ENCODE data around the gene SYP. TPM values are rescaled to one million over a fixed set of nuclear protein-coding genes. Genes with fewer than 3 reads are reported as not detected.

The SYP gene
- total and polyA plus RNA-seq, 9 of the 15 experiments (the other 6 are each of a cell fraction or from before 2014, with no cell fraction given) = 0.48 to 5.1 (median 2.6) TPM

DNA sequence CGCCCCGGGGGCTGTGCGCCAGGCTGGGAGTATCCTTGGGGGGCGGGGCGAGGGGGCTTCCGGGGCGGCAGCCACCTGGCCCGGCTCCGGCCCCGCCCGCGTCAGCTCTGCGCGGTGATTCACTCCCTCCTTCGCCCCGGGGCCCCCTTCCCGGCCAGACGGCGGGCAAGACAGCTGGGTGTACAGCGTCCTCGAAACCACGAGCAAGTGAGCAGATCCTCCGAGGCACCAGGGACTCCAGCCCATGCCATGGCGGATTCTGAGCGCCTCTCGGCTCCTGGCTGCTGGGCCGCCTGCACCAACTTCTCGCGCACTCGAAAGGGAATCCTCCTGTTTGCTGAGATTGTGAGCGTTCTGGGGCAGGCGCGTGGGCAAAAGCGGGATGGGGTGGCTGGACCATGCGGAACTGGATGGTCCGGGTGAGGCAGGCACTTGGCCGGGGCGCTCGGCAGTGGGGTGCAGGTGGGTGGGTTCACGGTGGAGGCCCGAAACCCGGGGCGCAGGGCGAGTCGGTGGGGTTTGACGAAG lies 28.2 kb downstream of the SYP start, which contains the start of gene PLP2 (continued):
- TF ChIP-seq PML (IDR thresholded peaks at IDR 0.05; ENCODE audit: low read length) (0 out of 2 replicates have a peak, but pooled peaks have one; percentile 23), FIP1L1 (IDR thresholded peaks at IDR 0.05; ENCODE audit: low read depth, low read length, poor library complexity, severe bottlenecking) (peak; percentile 24), HDAC1 (IDR thresholded peaks at IDR 0.05) (0 out of 4 replicates have a peak, but pooled peaks of 1 of the 2 experiments have one; percentile 29), ASH1L (IDR thresholded peaks at IDR 0.05; ENCODE audit: borderline replicate concordance, low read depth, partially characterized antibody) (no peak), MLLT1 (IDR thresholded peaks at IDR 0.05) (peak in 1 of 2 experiments; percentile 27; a peak in 1 of 4 replicates), TSHZ1 (CRISPR knock-in tag; IDR thresholded peaks at IDR 0.05) (no peak), ZNF830 (CRISPR knock-in tag; IDR thresholded peaks at IDR 0.05) (no peak), YY1 (IDR thresholded peaks at IDR 0.05; ENCODE audit: borderline replicate concordance in 1 of 3, control insufficient read depth in 1 of 3, extremely low read depth in 1 of 3, insufficient read depth in 3 of 3, insufficient read length in 1 of 3, insufficient replicate concordance in 2 of 3, low read depth in 1 of 3, low read length in 2 of 3) (peak in 1 of 3 experiments; percentile 26), ZBTB33 (CRISPR knock-in tag; IDR thresholded peaks at IDR 0.05) (0 out of 2 replicates have a peak, but pooled peaks have one; percentile 3), E2F6 (IDR thresholded peaks at IDR 0.05; ENCODE audit: borderline replicate concordance in 1 of 2, extremely low read depth in 1 of 2, insufficient read depth in 1 of 2, insufficient read length in 1 of 2, low read depth in 1 of 2, low read length in 1 of 2, poor library complexity in 1 of 2, severe bottlenecking in 1 of 2) (peak; percentile 9 to 53), RBFOX2 (IDR thresholded peaks at IDR 0.05; ENCODE audit: low read depth, low read length) (peak; percentile 84)
- TF ChIP-seq, protein P1, sequence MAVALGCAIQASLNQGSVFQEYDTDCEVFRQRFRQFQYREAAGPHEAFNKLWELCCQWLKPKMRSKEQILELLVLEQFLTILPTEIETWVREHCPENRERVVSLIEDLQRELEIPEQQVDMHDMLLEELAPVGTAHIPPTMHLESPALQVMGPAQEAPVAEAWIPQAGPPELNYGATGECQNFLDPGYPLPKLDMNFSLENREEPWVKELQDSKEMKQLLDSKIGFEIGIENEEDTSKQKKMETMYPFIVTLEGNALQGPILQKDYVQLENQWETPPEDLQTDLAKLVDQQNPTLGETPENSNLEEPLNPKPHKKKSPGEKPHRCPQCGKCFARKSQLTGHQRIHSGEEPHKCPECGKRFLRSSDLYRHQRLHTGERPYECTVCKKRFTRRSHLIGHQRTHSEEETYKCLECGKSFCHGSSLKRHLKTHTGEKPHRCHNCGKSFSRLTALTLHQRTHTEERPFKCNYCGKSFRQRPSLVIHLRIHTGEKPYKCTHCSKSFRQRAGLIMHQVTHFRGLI (CRISPR knock-in tag; IDR thresholded peaks at IDR 0.05) = no peak
- TF ChIP-seq, protein P2, sequence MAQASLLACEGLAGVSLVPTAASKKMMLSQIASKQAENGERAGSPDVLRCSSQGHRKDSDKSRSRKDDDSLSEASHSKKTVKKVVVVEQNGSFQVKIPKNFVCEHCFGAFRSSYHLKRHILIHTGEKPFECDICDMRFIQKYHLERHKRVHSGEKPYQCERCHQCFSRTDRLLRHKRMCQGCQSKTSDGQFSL (CRISPR knock-in tag; IDR thresholded peaks at IDR 0.05) = no peak
- TF ChIP-seq, protein P2 (tag; IDR thresholded peaks at IDR 0.05) = no peak
